K562 (cell line): ENCODE results near the gene EMILIN3. TPM values are rescaled to one million over a fixed set of nuclear protein-coding genes. Genes with fewer than 3 reads are reported as not detected.

Source experiments
- C11orf30 ChIP-seq: fragments of 450-650 bp; IDR thresholded peaks from 2 replicates; pipeline ENCODE4 v1.6.1; 2016; ENCODE audit warnings: low read depth, mild to moderate bottlenecking
- KDM1A ChIP-seq, 2 experiments: fragments of 450-650 bp; IDR thresholded peaks; 2 replicates each; pipeline ENCODE4 v1.6.1; 2016; ENCODE audit warnings: mild to moderate bottlenecking in 2 of 2
- L3MBTL2 ChIP-seq: fragments of 450-650 bp; IDR thresholded peaks from 2 replicates; pipeline ENCODE4 v1.6.1; 2016; ENCODE audit warnings: mild to moderate bottlenecking, moderate library complexity
- NCOR1 ChIP-seq: fragments of 450-650 bp; IDR thresholded peaks from 2 replicates; pipeline ENCODE4 v1.6.1; 2016; ENCODE audit warnings: mild to moderate bottlenecking, moderate library complexity
- ZNF232 ChIP-seq: sonication (generic); formaldehyde crosslinking; IDR thresholded peaks from 2 replicates; pipeline ENCODE4 v1.8.0; 2022; ENCODE audit warnings: mild to moderate bottlenecking, missing genetic modification reagents
- ZNF24 ChIP-seq: fragments of 450-650 bp; IDR thresholded peaks from 2 replicates; pipeline ENCODE4 v1.6.1; 2016
- polyA plus RNA-seq, 8 experiments: library from polyadenylated mRNA; depleted of rRNA in 4 of 8; stranded (reverse) in 5 of 8; unstranded in 3 of 8; fragments of >200 nt; fragmentation: Nextera tagmentation in 2 of 8; fragmentation: Illumina TruSeq in 1 of 8; extraction: Ambion mirVana in 2 of 8; extraction: Trizol in 1 of 8; gene quantifications; 2 replicates each; pipeline versions ENCODE4 v1.2.1 to v1.2.3, GENCODE V29; 2011 to 2014; ENCODE audit warnings: inconsistent platforms in 1 of 8, missing spikeins in 1 of 8
- total RNA-seq, 7 experiments: library from RNA; depleted of rRNA in 6 of 7; stranded (reverse); fragments of >200 nt in 6 of 7; fragmentation: Illumina TruSeq in 2 of 7; extraction: Trizol in 2 of 7; gene quantifications; 2 replicates each; pipeline versions ENCODE4 v1.2.1 to v1.2.3, GENCODE V29; 2011 to 2021; ENCODE audit warnings: low replicate concordance in 1 of 7
- TF ChIP-seq, protein P1 (sequence below), 2 experiments: fragments of 450-650 bp; formaldehyde crosslinking in 1 of 2; IDR thresholded peaks; 2 replicates each; pipeline versions ENCODE4 v1.4.0 to v1.6.1; 2014 to 2020; ENCODE audit warnings: mild to moderate bottlenecking in 2 of 2, borderline replicate concordance in 1 of 2, low read depth in 1 of 2
- TF ChIP-seq, protein P2 (sequence below): fragments of 450-650 bp; conservative IDR thresholded peaks from 2 replicates; pipeline ENCODE4 v1.6.1; 2016; ENCODE audit warnings: missing genetic modification characterization, low read depth, mild to moderate bottlenecking, control low read depth, missing compliant biosample characterization
- TF ChIP-seq, protein P3 (sequence below): sonication (generic); formaldehyde crosslinking; IDR thresholded peaks from 2 replicates; pipeline ENCODE4 v1.9.0; 2022; ENCODE audit warnings: mild to moderate bottlenecking, missing genetic modification reagents
- TF ChIP-seq, protein P4 (sequence below), 2 experiments: IDR thresholded peaks; 2 replicates each; pipeline ENCODE4 v1.6.1; 2011; ENCODE audit warnings: borderline replicate concordance in 1 of 2, control low read depth in 1 of 2, low read depth in 1 of 2, low read length in 1 of 2, mild to moderate bottlenecking in 1 of 2, mixed read lengths in 1 of 2, moderate library complexity in 1 of 2; ENCODE audit not compliant: insufficient read depth in 1 of 2, insufficient read length in 1 of 2, poor library complexity in 1 of 2, severe bottlenecking in 1 of 2; ENCODE audit errors: extremely low read depth in 1 of 2

EMILIN3 gene
- total and polyA plus RNA-seq, 9 of the 15 experiments (the other 6 are each of a cell fraction or from before 2014, with no cell fraction given), result 0.01 to 0.07 TPM; not detected in 7

DNA sequence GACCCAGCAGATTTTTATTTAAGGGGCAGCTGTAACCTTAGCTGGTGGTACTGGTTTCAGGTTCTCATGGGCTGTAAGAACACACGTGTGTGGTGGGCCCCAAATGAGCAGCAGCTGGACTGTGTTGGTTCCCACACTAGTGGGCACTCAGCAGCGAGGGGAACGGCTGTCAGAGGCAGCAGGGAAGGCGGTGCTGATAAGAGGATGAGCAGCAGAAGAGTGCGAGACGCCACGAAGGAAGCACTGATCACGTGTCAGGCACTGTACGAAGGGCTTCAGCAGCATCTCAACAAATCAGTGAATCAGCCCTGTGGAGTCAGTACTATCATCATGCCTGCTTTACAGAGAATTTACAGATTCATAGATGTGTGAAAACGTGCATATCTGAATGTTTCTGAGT, 41.0 kb upstream of the EMILIN3 start (continued):
- TF ChIP-seq, protein P1, sequence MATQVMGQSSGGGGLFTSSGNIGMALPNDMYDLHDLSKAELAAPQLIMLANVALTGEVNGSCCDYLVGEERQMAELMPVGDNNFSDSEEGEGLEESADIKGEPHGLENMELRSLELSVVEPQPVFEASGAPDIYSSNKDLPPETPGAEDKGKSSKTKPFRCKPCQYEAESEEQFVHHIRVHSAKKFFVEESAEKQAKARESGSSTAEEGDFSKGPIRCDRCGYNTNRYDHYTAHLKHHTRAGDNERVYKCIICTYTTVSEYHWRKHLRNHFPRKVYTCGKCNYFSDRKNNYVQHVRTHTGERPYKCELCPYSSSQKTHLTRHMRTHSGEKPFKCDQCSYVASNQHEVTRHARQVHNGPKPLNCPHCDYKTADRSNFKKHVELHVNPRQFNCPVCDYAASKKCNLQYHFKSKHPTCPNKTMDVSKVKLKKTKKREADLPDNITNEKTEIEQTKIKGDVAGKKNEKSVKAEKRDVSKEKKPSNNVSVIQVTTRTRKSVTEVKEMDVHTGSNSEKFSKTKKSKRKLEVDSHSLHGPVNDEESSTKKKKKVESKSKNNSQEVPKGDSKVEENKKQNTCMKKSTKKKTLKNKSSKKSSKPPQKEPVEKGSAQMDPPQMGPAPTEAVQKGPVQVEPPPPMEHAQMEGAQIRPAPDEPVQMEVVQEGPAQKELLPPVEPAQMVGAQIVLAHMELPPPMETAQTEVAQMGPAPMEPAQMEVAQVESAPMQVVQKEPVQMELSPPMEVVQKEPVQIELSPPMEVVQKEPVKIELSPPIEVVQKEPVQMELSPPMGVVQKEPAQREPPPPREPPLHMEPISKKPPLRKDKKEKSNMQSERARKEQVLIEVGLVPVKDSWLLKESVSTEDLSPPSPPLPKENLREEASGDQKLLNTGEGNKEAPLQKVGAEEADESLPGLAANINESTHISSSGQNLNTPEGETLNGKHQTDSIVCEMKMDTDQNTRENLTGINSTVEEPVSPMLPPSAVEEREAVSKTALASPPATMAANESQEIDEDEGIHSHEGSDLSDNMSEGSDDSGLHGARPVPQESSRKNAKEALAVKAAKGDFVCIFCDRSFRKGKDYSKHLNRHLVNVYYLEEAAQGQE (IDR thresholded peaks at IDR 0.05; ENCODE audit: borderline replicate concordance), result no peak
- TF ChIP-seq, protein P1 (CRISPR knock-in tag; IDR thresholded peaks at IDR 0.05; ENCODE audit: low read depth), result no peak
- TF ChIP-seq NCOR1 (no peak), KDM1A (IDR thresholded peaks at IDR 0.05) (0 out of 4 replicates have a peak, but pooled peaks of 1 of the 2 experiments have one; percentile 11), C11orf30 (no peak), ZNF232 (CRISPR knock-in tag) (no peak), ZNF24 (no peak), L3MBTL2 (peak; percentile 82)
- TF ChIP-seq, protein P2, sequence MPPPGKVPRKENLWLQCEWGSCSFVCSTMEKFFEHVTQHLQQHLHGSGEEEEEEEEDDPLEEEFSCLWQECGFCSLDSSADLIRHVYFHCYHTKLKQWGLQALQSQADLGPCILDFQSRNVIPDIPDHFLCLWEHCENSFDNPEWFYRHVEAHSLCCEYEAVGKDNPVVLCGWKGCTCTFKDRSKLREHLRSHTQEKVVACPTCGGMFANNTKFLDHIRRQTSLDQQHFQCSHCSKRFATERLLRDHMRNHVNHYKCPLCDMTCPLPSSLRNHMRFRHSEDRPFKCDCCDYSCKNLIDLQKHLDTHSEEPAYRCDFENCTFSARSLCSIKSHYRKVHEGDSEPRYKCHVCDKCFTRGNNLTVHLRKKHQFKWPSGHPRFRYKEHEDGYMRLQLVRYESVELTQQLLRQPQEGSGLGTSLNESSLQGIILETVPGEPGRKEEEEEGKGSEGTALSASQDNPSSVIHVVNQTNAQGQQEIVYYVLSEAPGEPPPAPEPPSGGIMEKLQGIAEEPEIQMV (tag), result no peak
- TF ChIP-seq, protein P3, sequence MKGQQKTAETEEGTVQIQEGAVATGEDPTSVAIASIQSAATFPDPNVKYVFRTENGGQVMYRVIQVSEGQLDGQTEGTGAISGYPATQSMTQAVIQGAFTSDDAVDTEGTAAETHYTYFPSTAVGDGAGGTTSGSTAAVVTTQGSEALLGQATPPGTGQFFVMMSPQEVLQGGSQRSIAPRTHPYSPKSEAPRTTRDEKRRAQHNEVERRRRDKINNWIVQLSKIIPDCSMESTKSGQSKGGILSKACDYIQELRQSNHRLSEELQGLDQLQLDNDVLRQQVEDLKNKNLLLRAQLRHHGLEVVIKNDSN (CRISPR knock-in tag), result peak; percentile 64
- TF ChIP-seq, protein P4, sequence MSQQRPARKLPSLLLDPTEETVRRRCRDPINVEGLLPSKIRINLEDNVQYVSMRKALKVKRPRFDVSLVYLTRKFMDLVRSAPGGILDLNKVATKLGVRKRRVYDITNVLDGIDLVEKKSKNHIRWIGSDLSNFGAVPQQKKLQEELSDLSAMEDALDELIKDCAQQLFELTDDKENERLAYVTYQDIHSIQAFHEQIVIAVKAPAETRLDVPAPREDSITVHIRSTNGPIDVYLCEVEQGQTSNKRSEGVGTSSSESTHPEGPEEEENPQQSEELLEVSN (IDR thresholded peaks at IDR 0.05; ENCODE audit: borderline replicate concordance in 1 of 2, extremely low read depth in 1 of 2, insufficient read depth in 1 of 2, insufficient read length in 1 of 2, low read depth in 1 of 2, low read length in 1 of 2, poor library complexity in 1 of 2, severe bottlenecking in 1 of 2), result peak in 1 of 2 experiments; percentile 51
